HPDE6-E6E7 (cell line): Measurements from ENCODE around the gene CHCHD1.
"Not testable (repeated sequence)": the region's sequence is repeated elsewhere in the genome, so short reads cannot be mapped to it uniquely, and the experiment has no call there.

ENCODE experiments used
- DNase-seq: peaks from one replicate; pipeline ENCODE4 v3.0.0; 2011; ENCODE audit warnings: missing footprints; ENCODE audit errors: extremely low spot score

The CHCHD1 gene

GRCh38 chr10:73768881-73769280, 13.0 kb upstream of the CHCHD1 start:
- DNase-seq = no peak

- DNase-seq = no peak
These were observed 12.5 kb upstream of the CHCHD1 start for GRCh38 chr10:73769396-73769795.

- no peak for DNase-seq
These were observed 10.0 kb upstream of the CHCHD1 start for GRCh38 chr10:73771722-73772280.

- peak; percentile 45 for DNase-seq
These were observed 9.3 kb upstream of the CHCHD1 start for GRCh38 chr10:73772281-73773151.

GRCh38 chr10:73773152-73773879, 8.5 kb upstream of the CHCHD1 start:
- DNase-seq = no peak

- no peak for DNase-seq
These were observed 7.2 kb upstream of the CHCHD1 start for GRCh38 chr10:73774637-73775036.

- DNase-seq = no peak
These were observed 2.8 kb upstream of the CHCHD1 start for GRCh38 chr10:73779018-73779417.

- DNase-seq = no peak
These were observed 2.2 kb upstream of the CHCHD1 start for GRCh38 chr10:73779539-73780197.

GRCh38 chr10:73780301-73780700, 1.5 kb upstream of the CHCHD1 start:
- DNase-seq = no peak

GRCh38 chr10:73780966-73781365, 882 bp upstream of the CHCHD1 start:
- no peak for DNase-seq

- DNase-seq = no peak
These were observed 335 bp upstream of the CHCHD1 start for GRCh38 chr10:73781548-73781878.

- DNase-seq = no peak
These were observed 869 bp downstream of the CHCHD1 start for GRCh38 chr10:73782749-73783085.

GRCh38 chr10:73785211-73785720, 3.4 kb downstream of the CHCHD1 start, which contains the start of gene ZSWIM8:
Gene ZSWIM8 (plus strand): TSS chr10:73785606. CDS start chr10:73785879, 273 bp downstream.
- DNase-seq = peak; percentile 96

GRCh38 chr10:73785721-73786511, 4.1 kb downstream of the CHCHD1 start:
- no peak for DNase-seq

- no peak for DNase-seq
These were observed 4.7 kb downstream of the CHCHD1 start for GRCh38 chr10:73786512-73786885.

- not testable (repeated sequence) for DNase-seq
These were observed 5.4 kb downstream of the CHCHD1 start for GRCh38 chr10:73787031-73787800.

GRCh38 chr10:73788864-73789658, 7.2 kb downstream of the CHCHD1 start:
- no peak for DNase-seq

- no peak for DNase-seq
These were observed 7.8 kb downstream of the CHCHD1 start for GRCh38 chr10:73789659-73790055.

- DNase-seq = no peak
These were observed 9.2 kb downstream of the CHCHD1 start for GRCh38 chr10:73790886-73791625.
